Mammary epithelial cell (primary cell): ENCODE results near the gene NEO1.

Source experiments
- EZH2 ChIP-seq: IDR thresholded peaks from 2 replicates; pipeline ENCODE4 v1.6.1; 2012; ENCODE audit warnings: low read length, inconsistent platforms, borderline replicate concordance
- TF ChIP-seq, protein P1 (sequence below), 2 donors: IDR thresholded peaks in 1 of 2; conservative IDR thresholded peaks in 1 of 2; 2 replicates each; pipeline ENCODE4 v1.5.1; 2011 to 2012; ENCODE audit warnings: inconsistent platforms in 2 of 2, low read length in 2 of 2, mild to moderate bottlenecking in 2 of 2, control low read depth in 1 of 2, low read depth in 1 of 2; ENCODE audit not compliant: insufficient read depth in 1 of 2; ENCODE audit errors: extremely low read depth in 1 of 2

GRCh38 chr15:73053398-73053723, 1.1 kb downstream of the NEO1 start:
- TF ChIP-seq EZH2, result no peak
- TF ChIP-seq, protein P1, sequence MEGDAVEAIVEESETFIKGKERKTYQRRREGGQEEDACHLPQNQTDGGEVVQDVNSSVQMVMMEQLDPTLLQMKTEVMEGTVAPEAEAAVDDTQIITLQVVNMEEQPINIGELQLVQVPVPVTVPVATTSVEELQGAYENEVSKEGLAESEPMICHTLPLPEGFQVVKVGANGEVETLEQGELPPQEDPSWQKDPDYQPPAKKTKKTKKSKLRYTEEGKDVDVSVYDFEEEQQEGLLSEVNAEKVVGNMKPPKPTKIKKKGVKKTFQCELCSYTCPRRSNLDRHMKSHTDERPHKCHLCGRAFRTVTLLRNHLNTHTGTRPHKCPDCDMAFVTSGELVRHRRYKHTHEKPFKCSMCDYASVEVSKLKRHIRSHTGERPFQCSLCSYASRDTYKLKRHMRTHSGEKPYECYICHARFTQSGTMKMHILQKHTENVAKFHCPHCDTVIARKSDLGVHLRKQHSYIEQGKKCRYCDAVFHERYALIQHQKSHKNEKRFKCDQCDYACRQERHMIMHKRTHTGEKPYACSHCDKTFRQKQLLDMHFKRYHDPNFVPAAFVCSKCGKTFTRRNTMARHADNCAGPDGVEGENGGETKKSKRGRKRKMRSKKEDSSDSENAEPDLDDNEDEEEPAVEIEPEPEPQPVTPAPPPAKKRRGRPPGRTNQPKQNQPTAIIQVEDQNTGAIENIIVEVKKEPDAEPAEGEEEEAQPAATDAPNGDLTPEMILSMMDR (conservative IDR thresholded peaks at IDR 0.05 in 1 of 2, IDR thresholded peaks at IDR 0.05 in 1 of 2; ENCODE audit: extremely low read depth in 1 of 2, insufficient read depth in 1 of 2, low read depth in 1 of 2, low read length in 2 of 2), result no peak
